GM21390 (cell line): ENCODE results near the gene HMGB2.

ENCODE experiments used
- ATAC-seq: cut with Tn5 transposase; IDR thresholded peaks from one replicate; pipeline ENCODE4 v1.9.1; 2021; ENCODE audit not compliant: unreplicated experiment

The HMGB2 gene

GRCh38 chr4:173288698-173289352 is 45.3 kb downstream of the HMGB2 start:
- peak; percentile 42 for ATAC-seq

GRCh38 chr4:173288296-173288695 is 45.9 kb downstream of the HMGB2 start:
- ATAC-seq, result peak; percentile 72

- no peak for ATAC-seq
Measured at GRCh38 chr4:173287486-173287885, 46.7 kb downstream of the HMGB2 start.

- ATAC-seq, result no peak
Measured at GRCh38 chr4:173284463-173284862, 49.7 kb downstream of the HMGB2 start.

GRCh38 chr4:173282626-173283025 is 51.5 kb downstream of the HMGB2 start:
- no peak for ATAC-seq

GRCh38 chr4:173282256-173282562 is 51.9 kb downstream of the HMGB2 start:
- ATAC-seq, result no peak

- no peak for ATAC-seq
Measured at GRCh38 chr4:173281406-173282255, 52.5 kb downstream of the HMGB2 start.
